T-helper 1 cell treated with Interleukin-12 subunit alpha and Interleukin-12 subunit beta and Interleukin-4 antibody, amounts not matched to agents 30 μg/mL and 1 μg/mL, for 36 hours (primary cell): Measurements from ENCODE around the gene ST7.

Experiments used
- H3K27ac Mint-ChIP-seq: one replicate; pipeline ENCODE4 v1.8.0; 2021; ENCODE audit warnings: mild to moderate bottlenecking, mixed read lengths
- H3K27me3 Mint-ChIP-seq: one replicate; pipeline ENCODE4 v1.8.0; 2021; ENCODE audit warnings: low read depth, mixed read lengths
- H3K36me3 Mint-ChIP-seq: one replicate; pipeline ENCODE4 v1.8.0; 2021; ENCODE audit warnings: low read depth, mixed read lengths
- H3K4me1 Mint-ChIP-seq: one replicate; pipeline ENCODE4 v1.8.0; 2021; ENCODE audit warnings: low read depth, mixed read lengths
- H3K4me3 Mint-ChIP-seq: one replicate; pipeline ENCODE4 v1.8.0; 2021; ENCODE audit warnings: mild to moderate bottlenecking, moderate library complexity, mixed read lengths
- H3K9me3 Mint-ChIP-seq: one replicate; pipeline ENCODE4 v1.8.0; 2021; ENCODE audit warnings: mixed read lengths

Gene ST7

DNA sequence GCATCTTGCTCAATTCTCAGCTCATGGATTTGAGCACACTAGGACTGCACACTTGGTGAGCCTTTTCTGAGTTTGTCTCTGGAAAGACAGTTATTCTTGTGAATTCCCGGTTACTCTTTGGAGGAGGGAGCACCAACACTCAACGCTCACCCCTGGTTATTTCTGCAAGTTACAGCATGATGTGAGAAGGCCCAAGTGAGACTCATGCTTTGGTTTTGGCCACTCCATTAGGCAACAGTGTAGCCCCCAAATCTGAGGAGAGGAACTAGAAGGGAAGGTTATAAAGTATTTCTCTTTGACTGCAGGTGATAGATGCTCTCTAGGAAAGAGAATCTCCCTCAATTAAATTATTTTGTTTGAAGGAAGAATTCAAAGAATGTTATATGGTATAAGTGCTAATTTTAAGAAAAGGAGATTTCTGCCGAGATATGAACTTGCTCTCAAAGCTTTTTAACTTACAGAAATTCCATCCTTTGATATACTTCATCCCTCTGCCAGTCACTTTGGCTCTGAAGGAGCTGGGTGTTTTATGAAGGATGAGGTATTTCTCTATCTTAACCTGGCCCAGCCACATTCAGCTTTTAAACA lies 186.2 kb downstream of the ST7 start:
- H3K9me3 Mint-ChIP-seq: no peaks in the 10 kb centered on the region
- H3K27me3 Mint-ChIP-seq: no peaks in the 10 kb centered on the region
- H3K4me1 Mint-ChIP-seq: peaks cover 9% of the 10 kb centered on the region
- no peak overlapping the region for H3K4me3 Mint-ChIP-seq
- no peaks in the 10 kb centered on the region for H3K36me3 Mint-ChIP-seq
- H3K27ac Mint-ChIP-seq: no peak overlapping the region

DNA sequence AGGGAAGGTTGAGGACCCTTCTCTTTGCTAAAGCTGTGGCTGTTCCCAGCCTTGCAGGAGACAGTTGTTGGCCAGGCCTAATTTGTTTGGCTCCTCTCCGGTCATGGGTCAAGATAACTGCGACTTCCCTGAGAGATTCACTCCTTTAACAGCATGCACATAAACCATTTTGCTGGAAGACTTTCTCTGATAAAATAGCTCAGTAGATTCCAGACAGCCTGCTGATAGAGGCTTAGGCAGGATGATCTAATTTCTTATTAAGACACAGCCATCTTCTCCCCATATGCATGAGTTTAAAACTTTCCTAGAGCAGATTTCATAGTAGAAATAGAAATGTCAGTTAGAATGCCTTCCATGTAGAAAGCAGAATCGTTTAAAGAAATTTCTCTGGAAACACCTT lies 187.6 kb downstream of the ST7 start:
- Mint-ChIP-seq H3K27ac (no peak overlapping the region), H3K36me3 (no peaks in the 10 kb centered on the region), H3K27me3 (no peaks in the 10 kb centered on the region), H3K4me1 (peaks cover 4% of the 10 kb centered on the region), H3K4me3 (no peak overlapping the region), H3K9me3 (no peaks in the 10 kb centered on the region)

DNA sequence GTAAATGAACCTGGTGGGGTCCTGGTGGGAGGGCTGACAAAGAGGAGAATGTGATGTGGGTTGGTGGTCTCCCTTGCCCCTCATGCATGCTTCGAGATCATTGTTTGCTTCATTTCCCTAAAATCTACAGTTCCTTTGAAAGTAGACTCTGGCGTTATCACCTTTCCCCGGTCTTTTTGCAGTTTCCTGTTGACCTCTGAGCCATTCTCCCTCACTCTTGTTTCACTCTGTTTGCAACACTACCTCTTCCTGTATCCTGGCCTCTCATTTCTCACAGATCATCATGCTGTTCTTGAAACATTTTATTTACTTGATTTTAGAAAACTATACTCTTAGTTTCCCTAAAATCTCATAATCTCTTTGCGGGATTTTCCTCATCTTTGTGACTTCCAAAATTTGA lies 189.8 kb downstream of the ST7 start:
- Mint-ChIP-seq H3K36me3 (no peaks in the 10 kb centered on the region), H3K4me3 (no peak overlapping the region), H3K27ac (no peak overlapping the region), H3K9me3 (no peaks in the 10 kb centered on the region), H3K27me3 (no peaks in the 10 kb centered on the region), H3K4me1 (peaks cover 4% of the 10 kb centered on the region)

DNA sequence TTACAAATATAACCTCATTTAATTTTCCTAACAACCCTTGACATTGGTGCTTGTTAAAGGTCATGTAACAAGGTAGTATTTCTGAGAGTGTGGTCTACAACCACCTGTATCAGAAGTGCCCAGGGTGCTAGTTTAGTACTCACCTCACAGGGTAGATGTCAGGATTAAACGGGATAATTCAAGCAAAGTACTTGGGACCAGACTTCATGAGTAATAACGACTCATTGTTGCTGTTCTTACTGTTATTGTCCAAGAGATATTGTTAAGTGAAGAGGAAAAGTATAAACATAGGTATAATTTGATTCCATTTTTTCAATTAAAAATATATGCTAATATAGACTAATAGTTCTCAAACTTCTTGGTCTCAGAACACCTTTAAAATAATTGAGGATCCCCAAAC lies 190.3 kb downstream of the ST7 start:
- peaks cover 4% of the 10 kb centered on the region for H3K4me1 Mint-ChIP-seq
- H3K9me3 Mint-ChIP-seq: no peaks in the 10 kb centered on the region
- H3K36me3 Mint-ChIP-seq: no peaks in the 10 kb centered on the region
- no peak overlapping the region for H3K27ac Mint-ChIP-seq
- H3K27me3 Mint-ChIP-seq: no peaks in the 10 kb centered on the region
- no peak overlapping the region for H3K4me3 Mint-ChIP-seq

DNA sequence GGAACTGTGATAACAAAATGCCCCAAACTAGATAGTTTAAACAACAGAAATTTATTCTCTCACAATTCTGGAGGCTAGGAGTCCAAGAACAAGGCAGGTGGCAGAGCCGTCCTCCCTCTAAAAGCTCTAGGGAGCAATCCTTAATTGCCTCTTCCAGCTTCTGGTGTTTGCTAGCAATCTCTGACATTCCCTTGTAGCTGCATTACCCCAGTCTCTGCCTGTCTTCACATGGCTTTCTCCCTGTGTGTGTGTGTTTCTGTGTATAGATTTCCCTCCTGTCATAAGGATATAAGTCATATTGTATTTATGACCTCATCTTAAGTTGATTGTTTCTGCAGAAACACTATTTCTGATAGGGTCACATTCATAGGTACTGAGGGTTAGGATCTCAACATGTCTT lies 192.0 kb downstream of the ST7 start:
- no peaks in the 10 kb centered on the region for H3K9me3 Mint-ChIP-seq

DNA sequence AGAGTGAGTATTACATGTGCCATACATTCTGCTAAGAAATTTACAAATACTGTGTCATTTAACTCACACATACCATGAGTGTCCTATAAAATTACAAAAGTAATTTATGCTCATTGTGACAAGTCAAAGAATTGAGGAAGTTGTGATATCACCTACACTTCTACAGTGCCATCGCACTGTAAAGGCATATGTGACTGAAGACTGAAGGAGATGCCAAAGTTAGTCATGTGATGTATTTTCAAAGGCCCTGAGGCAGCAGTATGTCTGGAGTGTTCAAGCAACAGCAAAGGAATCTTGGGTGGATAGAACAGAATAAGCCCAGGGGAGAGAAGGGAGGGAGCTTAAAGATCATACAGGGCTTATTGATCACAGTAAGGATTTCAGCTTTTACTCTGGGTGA lies 192.8 kb downstream of the ST7 start:
- Mint-ChIP-seq H3K9me3 (no peaks in the 10 kb centered on the region), H3K4me3 (no peak overlapping the region), H3K36me3 (no peaks in the 10 kb centered on the region), H3K27ac (no peak overlapping the region), H3K27me3 (no peaks in the 10 kb centered on the region), H3K4me1 (peaks cover 4% of the 10 kb centered on the region)

More for the DNA sequence above, 192.0 kb downstream of the ST7 start:
- Mint-ChIP-seq H3K27ac (no peak overlapping the region), H3K27me3 (no peaks in the 10 kb centered on the region), H3K36me3 (no peaks in the 10 kb centered on the region), H3K4me1 (peaks cover 4% of the 10 kb centered on the region), H3K4me3 (no peak overlapping the region)

DNA sequence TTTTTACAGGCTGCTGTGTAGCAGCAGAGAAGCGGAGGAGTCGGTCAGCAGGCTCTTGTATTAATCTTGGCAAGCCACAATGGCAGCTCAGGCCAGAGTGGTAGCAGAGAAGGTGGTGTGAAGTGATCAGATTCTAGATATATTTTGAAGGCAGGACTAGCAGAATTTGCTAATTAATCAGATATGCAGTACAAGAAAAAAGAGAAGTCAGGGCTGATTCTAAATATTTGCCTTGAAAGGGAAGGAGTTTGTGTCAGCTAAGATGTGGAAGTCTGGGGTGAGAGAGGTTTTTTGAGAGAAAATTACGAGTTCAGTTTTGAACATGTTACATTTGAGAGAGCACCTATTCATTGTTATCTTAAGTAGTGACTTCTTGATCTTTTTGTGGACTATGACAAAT lies 193.2 kb downstream of the ST7 start:
- Mint-ChIP-seq H3K4me1 (peaks cover 4% of the 10 kb centered on the region), H3K27ac (no peak overlapping the region), H3K4me3 (no peak overlapping the region)

DNA sequence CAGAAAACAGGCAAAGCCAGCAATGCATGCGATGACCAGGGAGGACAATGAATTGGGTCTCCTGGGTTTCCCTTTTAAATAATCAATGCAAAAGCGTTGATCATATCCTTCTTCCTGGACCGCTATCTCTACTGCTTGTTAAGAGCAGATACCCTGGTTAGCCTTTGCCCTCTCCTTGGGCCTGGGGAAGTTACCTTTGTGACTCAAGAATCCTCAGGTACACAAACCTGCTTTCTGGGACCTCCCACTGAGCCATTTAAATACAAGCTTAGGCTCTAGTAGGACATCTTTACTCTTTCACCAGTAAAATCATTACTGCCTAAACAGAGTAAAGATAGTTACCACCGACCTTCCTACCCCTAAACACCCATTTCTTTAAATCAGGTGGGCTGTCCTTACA lies 195.7 kb downstream of the ST7 start:
- H3K27me3 Mint-ChIP-seq: no peaks in the 10 kb centered on the region

More for the DNA sequence above, 193.2 kb downstream of the ST7 start:
- Mint-ChIP-seq H3K36me3 (no peaks in the 10 kb centered on the region), H3K9me3 (no peaks in the 10 kb centered on the region), H3K27me3 (no peaks in the 10 kb centered on the region)

DNA sequence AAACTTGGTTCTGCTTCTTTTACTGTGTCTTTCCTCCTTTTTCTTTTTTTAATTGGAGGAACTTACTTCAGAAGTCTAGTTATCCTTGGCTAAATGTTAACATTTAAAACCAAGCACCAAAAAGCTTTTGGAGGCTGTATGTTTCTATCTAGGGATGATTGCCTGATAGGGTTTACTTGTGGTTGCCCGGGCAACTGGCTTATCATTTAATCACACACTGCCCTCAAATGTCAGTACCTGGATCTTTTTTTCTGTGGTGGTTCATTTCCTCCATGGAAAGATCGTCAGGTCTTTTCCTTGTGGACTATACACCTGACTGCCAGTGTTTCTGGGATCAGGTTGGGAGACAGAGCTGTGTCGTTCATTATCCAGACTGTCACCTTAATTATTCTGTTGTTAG lies 196.4 kb downstream of the ST7 start:
- Mint-ChIP-seq H3K27me3 (no peaks in the 10 kb centered on the region), H3K4me3 (no peak overlapping the region), H3K27ac (no peak overlapping the region)

More for the DNA sequence above, 195.7 kb downstream of the ST7 start:
- H3K27ac Mint-ChIP-seq: no peak overlapping the region
- H3K4me1 Mint-ChIP-seq: no peaks in the 10 kb centered on the region
- H3K9me3 Mint-ChIP-seq: no peaks in the 10 kb centered on the region
- H3K36me3 Mint-ChIP-seq: no peaks in the 10 kb centered on the region
- no peak overlapping the region for H3K4me3 Mint-ChIP-seq

DNA sequence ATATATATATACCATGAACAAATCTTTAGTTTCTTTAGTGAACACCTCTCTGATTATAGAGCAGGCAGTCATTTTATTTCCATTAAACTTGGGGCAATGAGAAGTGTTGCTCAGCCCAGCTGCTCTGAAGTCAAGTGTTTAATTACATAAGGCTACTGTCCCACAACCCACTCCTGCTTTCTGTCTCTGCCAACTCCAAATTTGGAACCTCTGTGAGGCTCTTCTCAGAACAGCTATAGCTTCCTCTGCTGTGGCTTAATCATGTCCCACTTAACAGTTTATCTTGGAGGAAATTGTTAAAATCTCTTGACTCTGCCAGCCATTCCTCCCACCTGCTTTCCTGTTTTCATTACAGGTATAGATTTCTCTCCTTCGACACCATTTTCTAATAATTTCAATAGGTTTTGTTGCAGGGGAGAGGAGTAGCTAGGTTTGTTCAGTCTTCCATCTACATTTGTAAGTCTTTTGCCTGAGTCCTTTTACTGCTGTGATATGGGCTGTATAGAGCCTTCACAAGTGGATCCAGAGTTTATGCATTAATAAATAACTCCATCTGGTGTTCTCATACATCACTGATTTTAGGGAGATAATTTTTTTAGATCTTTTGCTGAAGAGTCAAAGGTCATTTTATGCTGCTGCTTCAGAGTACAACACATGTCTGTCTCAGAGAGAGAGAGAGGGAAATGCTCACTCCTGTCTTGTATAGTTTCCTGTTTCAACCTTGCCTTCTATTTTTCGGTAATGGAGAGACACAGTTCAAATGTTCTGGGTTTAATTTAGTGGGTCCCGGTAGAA lies 199.1 kb downstream of the ST7 start:
- H3K9me3 Mint-ChIP-seq: no peaks in the 10 kb centered on the region
- no peaks in the 10 kb centered on the region for H3K27me3 Mint-ChIP-seq
- no peak overlapping the region for H3K4me3 Mint-ChIP-seq
- no peaks in the 10 kb centered on the region for H3K36me3 Mint-ChIP-seq
- H3K4me1 Mint-ChIP-seq: no peaks in the 10 kb centered on the region
- no peak overlapping the region for H3K27ac Mint-ChIP-seq

More for the DNA sequence above, 196.4 kb downstream of the ST7 start:
- H3K9me3 Mint-ChIP-seq: no peaks in the 10 kb centered on the region
- no peaks in the 10 kb centered on the region for H3K36me3 Mint-ChIP-seq
- no peaks in the 10 kb centered on the region for H3K4me1 Mint-ChIP-seq

DNA sequence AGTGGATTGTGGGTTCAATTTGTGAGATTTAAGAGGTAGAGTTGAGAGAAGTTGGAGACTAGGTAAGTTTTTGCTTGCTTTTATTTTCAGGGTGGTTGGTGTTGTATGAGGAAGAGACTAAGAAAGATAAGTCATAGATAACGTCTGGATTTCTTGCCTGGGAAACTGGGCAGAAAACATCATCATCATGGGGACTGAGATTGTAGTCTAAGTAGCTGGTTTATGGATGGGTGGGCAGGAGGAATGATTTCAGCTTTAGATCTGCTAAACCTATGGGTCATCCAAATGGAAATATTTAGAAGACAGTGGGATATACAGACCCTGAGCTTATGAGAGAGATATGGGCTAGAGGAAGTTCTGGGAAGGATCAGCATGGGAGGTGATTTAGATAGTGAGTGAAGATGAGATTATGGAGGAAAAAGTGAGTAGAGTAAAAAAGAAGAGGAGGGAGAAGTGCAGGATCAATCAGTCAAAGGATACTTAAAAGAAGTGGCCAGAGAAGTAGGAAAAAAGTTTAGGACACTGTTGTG lies 199.8 kb downstream of the ST7 start:
- H3K36me3 Mint-ChIP-seq: no peaks in the 10 kb centered on the region
- H3K4me1 Mint-ChIP-seq: no peaks in the 10 kb centered on the region

DNA sequence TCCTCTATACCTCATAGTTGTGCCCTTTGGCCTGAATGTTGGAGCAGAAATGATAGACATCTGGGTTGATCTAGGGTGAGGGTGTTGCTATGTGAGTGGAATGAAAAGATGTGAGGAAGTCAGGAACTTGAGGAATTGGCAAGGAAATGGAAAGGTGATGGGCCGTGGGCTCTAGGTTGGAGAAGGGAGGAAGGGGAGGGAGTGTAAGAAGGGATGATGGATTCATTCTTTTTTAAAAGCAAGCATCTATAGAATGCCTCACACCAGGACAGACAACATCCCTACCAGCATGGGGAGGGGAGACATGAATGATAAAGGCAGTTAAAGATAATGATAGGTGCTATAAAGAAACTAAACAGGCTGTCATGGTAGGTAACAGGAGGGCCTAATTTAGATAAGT lies 201.4 kb downstream of the ST7 start:
- Mint-ChIP-seq H3K27me3 (no peaks in the 10 kb centered on the region), H3K27ac (no peak overlapping the region), H3K36me3 (no peaks in the 10 kb centered on the region), H3K9me3 (no peaks in the 10 kb centered on the region), H3K4me1 (no peaks in the 10 kb centered on the region), H3K4me3 (no peak overlapping the region)

More for the DNA sequence above, 199.8 kb downstream of the ST7 start:
- Mint-ChIP-seq H3K27ac (no peak overlapping the region), H3K27me3 (no peaks in the 10 kb centered on the region), H3K9me3 (no peaks in the 10 kb centered on the region), H3K4me3 (no peak overlapping the region)

DNA sequence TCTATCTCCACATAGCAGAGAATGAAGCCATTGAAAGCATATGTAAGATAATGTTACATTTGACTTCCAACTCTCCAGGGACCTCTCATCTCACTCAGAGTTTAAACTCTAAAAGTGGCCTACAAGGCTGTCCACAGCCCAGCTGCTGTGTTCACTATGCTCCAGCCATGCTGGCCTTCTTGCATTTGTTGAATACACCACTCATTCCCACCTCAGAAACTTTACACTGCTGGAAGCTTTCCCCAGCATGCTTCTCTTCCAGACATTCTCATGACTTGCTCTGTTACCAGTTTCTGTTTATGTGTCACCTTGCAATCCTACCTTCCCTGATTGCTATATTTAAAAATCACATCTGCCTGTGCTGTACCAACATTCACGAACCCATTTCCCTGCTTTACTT lies 202.4 kb downstream of the ST7 start:
- no peaks in the 10 kb centered on the region for H3K9me3 Mint-ChIP-seq
- H3K36me3 Mint-ChIP-seq: no peaks in the 10 kb centered on the region
- H3K27me3 Mint-ChIP-seq: no peaks in the 10 kb centered on the region
- H3K27ac Mint-ChIP-seq: no peak overlapping the region
- H3K4me1 Mint-ChIP-seq: no peaks in the 10 kb centered on the region
- no peak overlapping the region for H3K4me3 Mint-ChIP-seq

DNA sequence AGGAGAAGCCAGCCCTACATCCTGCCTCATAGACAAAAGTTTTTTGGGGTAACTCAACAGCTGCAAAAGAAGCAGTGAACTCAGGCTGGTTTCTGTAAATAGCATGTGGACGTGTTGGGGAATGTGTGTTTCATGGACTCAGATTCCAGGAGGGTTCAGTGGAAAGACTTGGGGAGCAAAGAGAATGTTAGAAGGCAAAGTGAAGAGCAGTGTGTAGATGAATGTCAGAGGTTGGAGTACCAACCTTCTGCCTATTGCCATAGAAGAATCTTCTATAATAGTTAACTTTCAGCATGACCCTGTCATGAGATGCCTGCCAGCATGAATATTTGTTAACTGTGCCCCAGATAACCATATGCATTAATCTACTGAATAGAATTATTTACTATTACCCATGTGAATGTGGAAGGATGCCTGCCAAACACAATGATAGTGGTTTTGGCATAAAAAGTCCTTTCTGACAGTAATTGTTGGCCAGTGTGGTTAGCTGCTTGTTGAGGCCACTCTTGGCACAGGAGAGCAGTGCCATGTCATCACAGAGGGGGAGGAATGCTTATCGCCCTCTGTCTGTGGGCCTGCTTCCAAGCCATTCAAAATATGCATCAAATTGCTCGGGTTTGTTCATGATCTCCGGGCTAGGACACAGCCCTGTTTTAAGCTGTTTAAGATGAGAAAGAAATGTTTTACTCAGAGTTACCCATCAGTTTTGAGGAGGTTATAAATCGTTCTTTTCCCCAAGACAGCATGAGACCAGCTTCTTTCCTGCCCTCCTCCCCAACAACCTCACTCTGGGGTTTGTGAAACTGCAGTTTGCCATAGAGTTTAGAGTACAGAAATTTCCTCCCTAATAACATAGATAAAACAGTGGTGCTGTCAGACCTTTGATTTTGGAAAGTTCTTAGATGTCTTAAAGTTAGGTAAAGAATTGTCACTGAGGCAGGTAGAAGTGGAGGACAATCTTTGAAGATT lies 204.2 kb downstream of the ST7 start:
- Mint-ChIP-seq H3K4me3 (no peak overlapping the region), H3K4me1 (no peaks in the 10 kb centered on the region), H3K27ac (no peak overlapping the region), H3K27me3 (no peaks in the 10 kb centered on the region), H3K36me3 (no peaks in the 10 kb centered on the region), H3K9me3 (no peaks in the 10 kb centered on the region)
